ENCODE measurements around the gene SUMO4. TPM values are rescaled to one million over a fixed set of nuclear protein-coding genes. Genes with fewer than 3 reads are reported as not detected.

Gene SUMO4
- total RNA-seq, 2 donors from 2014 or later, result 1.3 to 1.9 TPM

DNA sequence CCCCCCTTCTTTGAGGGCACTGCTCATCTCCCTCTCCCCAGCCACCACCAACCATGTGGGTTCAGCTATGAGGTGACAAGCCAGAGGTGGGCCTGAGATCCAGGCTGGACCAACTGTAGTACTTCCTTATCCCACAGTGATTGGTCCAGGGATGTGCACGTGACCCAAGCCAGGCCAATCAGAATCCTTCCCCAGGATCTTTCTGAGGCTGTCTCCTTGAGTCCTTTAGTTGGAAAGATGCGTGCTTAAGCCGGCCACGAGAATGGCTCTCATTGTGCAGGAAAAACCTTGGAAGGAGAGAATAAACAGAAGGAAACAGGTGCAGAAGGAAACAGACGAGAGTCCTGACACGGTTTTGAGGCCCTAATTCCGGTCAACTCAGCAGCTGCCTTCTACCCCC, 45.5 kb downstream of the SUMO4 start:
- H3K4me1 Mint-ChIP-seq, result peaks cover 7% of the 10 kb centered on the region
- Histone ChIP-seq H3K36me3 (ENCODE audit: control insufficient read depth, insufficient read depth, low read length) (no peaks in the 10 kb centered on the region), H3K27me3 (ENCODE audit: control insufficient read depth, insufficient read depth, low read length, poor library complexity, severe bottlenecking) (peaks cover 13% of the 10 kb centered on the region), H3K4me1 (ENCODE audit: control insufficient read depth, insufficient read depth, low read length) (no peaks in the 10 kb centered on the region), H3K9me3 (ENCODE audit: control insufficient read depth, low read length) (no peaks in the 10 kb centered on the region), H3K4me3 (ENCODE audit: low read length) (no peak overlapping the region), H3K27ac (ENCODE audit: low read depth, low read length) (no peak overlapping the region), H3K9ac (ENCODE audit: extremely low read depth, low read length, poor library complexity, severe bottlenecking) (no peak overlapping the region)
- no peak for TF ChIP-seq CTCF (conservative IDR thresholded peaks at IDR 0.05)
- no peak overlapping the region for H3K27ac Mint-ChIP-seq
- H3K9me3 Mint-ChIP-seq, result no peaks in the 10 kb centered on the region
- 93 to 95% methylated on average over 7 of the region's 7 CpGs for WGBS, 2 experiments (ENCODE audit: insufficient coverage in 1 of 2, insufficient read length in 1 of 2)
- H3K27me3 Mint-ChIP-seq (ENCODE audit: insufficient read depth), result peaks cover 23% of the 10 kb centered on the region
- no peak overlapping the region for H3K4me3 Mint-ChIP-seq
- no peaks in the 10 kb centered on the region for H3K36me3 Mint-ChIP-seq (ENCODE audit: low read depth)
- peak; percentile 42 for DNase-seq

- peaks cover 32% of the 10 kb centered on the region for H3K27me3 Mint-ChIP-seq (ENCODE audit: insufficient read depth)
- H3K9me3 ChIP-seq (ENCODE audit: control insufficient read depth, low read length), result no peaks in the 10 kb centered on the region
Measured at GRCh38 chr6:149446791-149447376, 46.8 kb downstream of the SUMO4 start.

GRCh38 chr6:149448821-149449453, 48.9 kb downstream of the SUMO4 start:
- Histone ChIP-seq H3K36me3 (ENCODE audit: control insufficient read depth, insufficient read depth, low read length) (no peaks in the 10 kb centered on the region), H3K4me3 (ENCODE audit: low read length) (no peak overlapping the region), H3K9me3 (ENCODE audit: control insufficient read depth, low read length) (no peaks in the 10 kb centered on the region), H3K27me3 (ENCODE audit: control insufficient read depth, insufficient read depth, low read length, poor library complexity, severe bottlenecking) (peaks cover 39% of the 10 kb centered on the region), H3K27ac (ENCODE audit: low read depth, low read length) (no peak overlapping the region), H3K4me1 (ENCODE audit: control insufficient read depth, insufficient read depth, low read length) (no peaks in the 10 kb centered on the region), H3K9ac (ENCODE audit: extremely low read depth, low read length, poor library complexity, severe bottlenecking) (no peak overlapping the region)
- Mint-ChIP-seq H3K4me3 (no peak overlapping the region), H3K4me1 (peaks cover 4% of the 10 kb centered on the region), H3K9me3 (no peaks in the 10 kb centered on the region), H3K27me3 (ENCODE audit: insufficient read depth) (peaks cover 52% of the 10 kb centered on the region), H3K27ac (no peak overlapping the region), H3K36me3 (ENCODE audit: low read depth) (no peaks in the 10 kb centered on the region)
- DNase-seq, result peak; percentile 38
- WGBS, 2 experiments (ENCODE audit: insufficient coverage in 1 of 2, insufficient read length in 1 of 2), result 82 to 87% methylated on average over 3 to 5 of the region's 5 CpGs
- no peak for TF ChIP-seq CTCF (conservative IDR thresholded peaks at IDR 0.05)

More at GRCh38 chr6:149446791-149447376, 46.8 kb downstream of the SUMO4 start:
- Mint-ChIP-seq H3K27ac (no peak overlapping the region), H3K4me1 (peaks cover 2% of the 10 kb centered on the region), H3K4me3 (no peak overlapping the region), H3K9me3 (no peaks in the 10 kb centered on the region), H3K36me3 (ENCODE audit: low read depth) (no peaks in the 10 kb centered on the region)
- Histone ChIP-seq H3K4me1 (ENCODE audit: control insufficient read depth, insufficient read depth, low read length) (no peaks in the 10 kb centered on the region), H3K9ac (ENCODE audit: extremely low read depth, low read length, poor library complexity, severe bottlenecking) (no peak overlapping the region), H3K4me3 (ENCODE audit: low read length) (no peak overlapping the region), H3K27ac (ENCODE audit: low read depth, low read length) (no peak overlapping the region), H3K27me3 (ENCODE audit: control insufficient read depth, insufficient read depth, low read length, poor library complexity, severe bottlenecking) (peaks cover 26% of the 10 kb centered on the region), H3K36me3 (ENCODE audit: control insufficient read depth, insufficient read depth, low read length) (no peaks in the 10 kb centered on the region)
- WGBS, 2 experiments (ENCODE audit: insufficient coverage in 1 of 2, insufficient read length in 1 of 2), result 87 to 90% methylated on average over 5 of the region's 5 CpGs
- peak; percentile 73 for DNase-seq
- peak; percentile 51 for TF ChIP-seq CTCF (conservative IDR thresholded peaks at IDR 0.05)

Measured in endodermal cell (in vitro differentiated cells).